ENCODE measurements around the gene SLC25A22.

The SLC25A22 gene

GRCh38 chr11:798093-798713 is at the start of gene SLC25A22:
TSS of gene SLC25A22 (minus strand) at chr11:798281. CDS start at chr11:795006, 3,275 bp downstream.
- DNase-seq, result peak; percentile 80

GRCh38 chr11:847876-848275 is 49.8 kb upstream of the SLC25A22 start:
- no peak for DNase-seq

- DNase-seq, result no peak
Observed at GRCh38 chr11:846496-847098, 48.5 kb upstream of the SLC25A22 start.

GRCh38 chr11:845872-846495 is 47.9 kb upstream of the SLC25A22 start:
- DNase-seq, result no peak

GRCh38 chr11:844693-845644 is 46.9 kb upstream of the SLC25A22 start:
- no peak for DNase-seq

- DNase-seq, result no peak
Observed at GRCh38 chr11:843818-844692, 46.0 kb upstream of the SLC25A22 start.

- DNase-seq, result no peak
Observed at GRCh38 chr11:843086-843734, 45.1 kb upstream of the SLC25A22 start.

- DNase-seq, result peak; percentile 86
Observed at GRCh38 chr11:842370-843002, 44.4 kb upstream of the SLC25A22 start, which contains the start of the genes POLR2L and TSPAN4. TSS of gene POLR2L (minus strand) at chr11:842529. CDS start at chr11:842508, 21 bp downstream. TSS of gene TSPAN4 (plus strand) at chr11:842852. CDS start at chr11:850305, 7,453 bp downstream.

- DNase-seq, result no peak
Observed at GRCh38 chr11:841981-842369, 43.9 kb upstream of the SLC25A22 start.

GRCh38 chr11:839875-840617 is 42.0 kb upstream of the SLC25A22 start:
- DNase-seq, result no peak

- no peak for DNase-seq
Observed at GRCh38 chr11:839280-839623, 41.2 kb upstream of the SLC25A22 start.

GRCh38 chr11:838441-839279 is 40.6 kb upstream of the SLC25A22 start:
- DNase-seq, result no peak

GRCh38 chr11:837990-838307 is 39.9 kb upstream of the SLC25A22 start:
- DNase-seq, result no peak

GRCh38 chr11:837189-837989 is 39.3 kb upstream of the SLC25A22 start:
- DNase-seq, result no peak

- no peak for DNase-seq
Observed at GRCh38 chr11:836700-837099, 38.6 kb upstream of the SLC25A22 start.

GRCh38 chr11:836274-836673 is 38.2 kb upstream of the SLC25A22 start:
- no peak for DNase-seq

- DNase-seq, result no peak
Observed at GRCh38 chr11:834371-835316, 36.6 kb upstream of the SLC25A22 start.
